ENCODE results near the gene ITGA4.
"Not testable (repeated sequence)": the region's sequence is repeated elsewhere in the genome, so short reads cannot be mapped to it uniquely, and the experiment has no call there.

The ITGA4 gene

DNA sequence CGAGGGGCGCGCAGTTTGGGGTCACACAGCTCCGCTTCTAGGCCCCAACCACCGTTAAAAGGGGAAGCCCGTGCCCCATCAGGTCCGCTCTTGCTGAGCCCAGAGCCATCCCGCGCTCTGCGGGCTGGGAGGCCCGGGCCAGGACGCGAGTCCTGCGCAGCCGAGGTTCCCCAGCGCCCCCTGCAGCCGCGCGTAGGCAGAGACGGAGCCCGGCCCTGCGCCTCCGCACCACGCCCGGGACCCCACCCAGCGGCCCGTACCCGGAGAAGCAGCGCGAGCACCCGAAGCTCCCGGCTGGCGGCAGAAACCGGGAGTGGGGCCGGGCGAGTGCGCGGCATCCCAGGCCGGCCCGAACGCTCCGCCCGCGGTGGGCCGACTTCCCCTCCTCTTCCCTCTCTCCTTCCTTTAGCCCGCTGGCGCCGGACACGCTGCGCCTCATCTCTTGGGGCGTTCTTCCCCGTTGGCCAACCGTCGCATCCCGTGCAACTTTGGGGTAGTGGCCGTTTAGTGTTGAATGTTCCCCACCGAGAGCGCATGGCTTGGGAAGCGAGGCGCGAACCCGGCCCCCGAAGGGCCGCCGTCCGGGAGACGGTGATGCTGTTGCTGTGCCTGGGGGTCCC is at the start of gene ITGA4:
ITGA4 (plus strand) TSS at position 266 of the 620 bp plus-strand sequence; CDS start at position 535, 269 bp downstream.
- DNase-seq: peak; percentile 89

DNA sequence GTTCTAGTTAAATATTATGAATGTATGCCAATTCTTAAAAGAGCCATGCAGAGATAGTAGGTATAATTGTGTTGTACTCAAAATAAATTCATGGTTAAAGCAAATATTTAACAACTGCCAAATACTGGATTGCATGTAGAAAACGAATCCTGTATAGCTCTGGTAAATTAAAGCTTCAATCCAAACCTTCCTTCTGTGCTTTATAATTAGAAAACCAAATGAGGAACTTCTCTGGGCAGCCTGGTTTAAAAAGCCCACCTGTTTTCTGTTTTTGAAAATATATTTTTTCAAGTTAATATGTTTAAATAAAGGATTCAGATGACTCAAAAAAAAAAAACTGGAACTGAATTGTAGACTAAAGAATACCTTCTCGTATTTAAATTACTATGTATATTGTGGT is 48.3 kb upstream of the ITGA4 start:
- no peak for DNase-seq

GRCh38 chr2:181411105-181411849 is 45.9 kb upstream of the ITGA4 start:
- no peak for DNase-seq

DNA sequence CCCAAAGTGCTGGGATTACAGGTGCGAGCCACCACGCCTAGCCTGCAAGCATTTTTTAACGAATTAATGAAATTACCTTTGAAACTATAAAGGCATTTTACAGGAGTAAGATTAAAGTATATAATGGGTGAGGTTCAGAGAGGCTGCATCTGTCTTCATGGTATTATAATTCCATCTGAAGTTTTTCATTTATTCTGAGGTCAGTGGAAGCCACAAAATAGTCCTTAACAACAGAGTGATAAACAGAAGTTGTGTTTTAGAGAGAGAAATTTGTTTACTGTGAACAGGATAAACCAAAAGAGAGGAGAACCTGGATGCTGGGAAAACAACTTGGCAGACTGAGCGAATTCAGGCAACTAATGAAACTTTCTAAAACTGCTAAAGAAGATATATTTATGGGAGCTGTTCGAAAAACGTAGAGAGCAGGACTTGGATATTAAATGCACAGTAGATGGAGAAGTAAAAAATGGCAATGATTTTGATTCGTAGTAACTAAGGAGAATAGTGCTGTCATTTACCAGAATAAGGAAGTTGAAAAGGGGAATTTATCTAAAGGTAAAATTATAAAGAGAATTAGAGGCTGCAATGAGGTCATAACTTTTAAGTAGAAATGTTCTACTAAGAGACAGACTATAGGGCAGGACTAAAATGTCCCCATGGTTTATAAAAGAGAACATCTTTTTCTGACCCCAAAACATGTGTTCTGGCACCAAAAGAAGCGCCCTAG is 37.9 kb upstream of the ITGA4 start:
- no peak for DNase-seq

GRCh38 chr2:181420259-181421130 is 36.7 kb upstream of the ITGA4 start:
- DNase-seq: no peak

- no peak for DNase-seq
Measured at GRCh38 chr2:181421131-181421458, 36.1 kb upstream of the ITGA4 start.

DNA sequence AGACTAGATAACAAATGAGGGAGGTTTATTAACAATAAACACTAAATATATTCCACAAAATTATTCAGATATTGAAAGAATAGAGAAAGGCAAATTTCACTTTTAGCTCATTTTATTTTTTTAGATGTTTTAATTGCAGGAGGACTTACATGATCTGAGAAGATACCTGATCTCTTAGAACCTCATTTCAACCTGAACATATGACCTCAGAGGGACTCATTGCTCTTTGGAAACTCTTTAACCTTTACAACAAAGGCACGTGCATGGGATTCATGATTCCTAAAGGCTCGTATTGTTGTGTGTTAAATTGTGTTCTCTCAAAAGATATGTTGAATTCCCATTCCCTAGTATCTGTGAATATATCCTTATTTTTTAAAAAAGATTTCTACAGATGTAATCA is 35.7 kb upstream of the ITGA4 start:
- DNase-seq: no peak

- no peak for DNase-seq
Measured at GRCh38 chr2:181426672-181427071, 30.5 kb upstream of the ITGA4 start.

GRCh38 chr2:181430406-181431118 is 26.6 kb upstream of the ITGA4 start:
- no peak for DNase-seq

GRCh38 chr2:181431674-181432073 is 25.5 kb upstream of the ITGA4 start:
- DNase-seq: no peak

GRCh38 chr2:181438261-181438660 is 18.9 kb upstream of the ITGA4 start:
- peak; percentile 66 for DNase-seq

GRCh38 chr2:181440344-181440743 is 16.8 kb upstream of the ITGA4 start:
- no peak for DNase-seq

DNA sequence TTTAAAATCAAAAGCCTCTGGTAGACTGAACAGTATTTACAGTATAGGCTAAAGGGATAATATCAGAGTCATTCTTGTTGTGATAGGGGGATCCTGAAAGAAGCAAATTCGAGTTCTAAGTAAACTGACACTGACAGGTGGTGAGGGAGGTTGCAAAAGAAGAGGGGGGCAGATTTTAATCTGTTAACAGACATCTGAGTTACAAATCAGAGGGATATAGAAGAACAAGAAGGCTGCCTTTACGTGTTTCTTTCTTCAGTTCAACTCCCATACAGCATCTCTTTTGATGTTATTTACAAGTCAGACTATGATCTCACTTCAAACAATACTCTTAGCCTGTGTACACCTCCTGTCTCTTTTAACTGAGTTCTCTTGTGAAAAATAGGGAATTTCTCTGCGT is 16.3 kb upstream of the ITGA4 start:
- no peak for DNase-seq

DNA sequence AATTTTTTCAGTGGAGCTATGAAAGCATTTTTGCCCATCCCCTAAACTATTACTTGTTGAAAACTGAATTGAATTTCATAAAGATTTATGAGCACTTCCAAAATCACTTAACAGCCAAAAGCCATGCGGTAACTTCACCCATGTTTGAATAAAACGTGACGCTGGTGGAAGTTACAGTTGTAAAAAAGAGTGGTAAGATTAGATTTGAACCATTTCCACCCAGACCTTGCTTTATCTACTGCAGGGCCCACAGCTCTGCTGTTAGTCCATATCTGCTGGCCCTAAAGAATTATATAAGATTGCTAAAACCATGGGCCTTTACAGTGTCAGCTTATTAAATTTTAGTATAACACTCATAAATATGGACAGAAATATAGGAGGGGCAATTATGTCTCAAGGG is 15.5 kb upstream of the ITGA4 start:
- no peak for DNase-seq

- no peak for DNase-seq
Measured at GRCh38 chr2:181444654-181445053, 12.5 kb upstream of the ITGA4 start.

GRCh38 chr2:181446985-181447384 is 10.2 kb upstream of the ITGA4 start:
- DNase-seq: no peak

GRCh38 chr2:181449278-181449677 is 7.9 kb upstream of the ITGA4 start:
- not testable (repeated sequence) for DNase-seq

DNA sequence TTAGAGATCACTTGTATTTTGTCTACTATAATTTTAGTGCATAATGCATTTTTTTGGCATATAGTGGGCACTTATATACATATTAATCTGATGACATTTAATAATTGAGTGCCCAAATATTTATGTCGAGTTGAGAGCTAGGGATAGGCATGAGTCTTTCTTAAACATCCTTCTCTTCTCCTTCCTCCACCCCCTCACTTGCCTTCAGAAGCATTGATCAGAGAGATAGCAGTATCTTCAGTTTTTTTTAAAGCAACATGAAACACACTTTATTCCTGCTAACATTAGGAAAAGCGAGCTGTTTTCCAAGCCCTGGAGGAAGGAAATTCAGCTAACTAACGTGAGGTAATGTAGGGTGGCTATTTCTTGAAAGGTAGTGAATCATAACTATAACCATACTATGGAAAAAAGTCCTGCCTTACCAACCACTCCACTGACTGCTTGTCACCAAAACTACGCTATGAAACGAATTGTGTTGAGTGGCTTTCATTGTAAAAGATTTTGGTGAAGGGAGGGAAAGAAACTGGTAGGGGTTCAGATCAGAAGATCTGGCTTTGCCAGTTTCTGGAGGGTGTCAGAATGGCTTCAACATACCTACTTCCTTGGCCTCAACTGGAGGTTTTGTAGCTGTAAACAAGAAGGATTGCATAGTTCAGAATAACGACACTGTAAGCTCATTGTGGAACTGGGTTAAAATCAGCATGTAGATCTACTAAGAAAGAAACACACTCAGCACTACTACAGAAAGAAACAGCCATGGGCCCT is 2.3 kb upstream of the ITGA4 start:
- DNase-seq: no peak

- peak; percentile 79 for DNase-seq
Measured at GRCh38 chr2:181456660-181457120, 496 bp upstream of the ITGA4 start.

- DNase-seq: peak; percentile 65
Measured at GRCh38 chr2:181457741-181458425, 697 bp downstream of the ITGA4 start.

GRCh38 chr2:181458871-181459270 is 1.7 kb downstream of the ITGA4 start:
- DNase-seq: no peak

Measured in CD4-positive, alpha-beta T cell treated with Interleukin-17A for 4 hours (primary cell).